C4-2B (cell line): ENCODE data around the gene ANO2.

Experiments used
- ZFX ChIP-seq: fragments of 450-650 bp; IDR thresholded peaks from 2 replicates; pipeline ENCODE4 v1.6.1; 2017
- TF ChIP-seq, protein P1 (sequence below): fragments of 450-650 bp; conservative IDR thresholded peaks from 2 replicates; pipeline ENCODE4 v1.5.1; 2017; ENCODE audit warnings: mild to moderate bottlenecking

DNA sequence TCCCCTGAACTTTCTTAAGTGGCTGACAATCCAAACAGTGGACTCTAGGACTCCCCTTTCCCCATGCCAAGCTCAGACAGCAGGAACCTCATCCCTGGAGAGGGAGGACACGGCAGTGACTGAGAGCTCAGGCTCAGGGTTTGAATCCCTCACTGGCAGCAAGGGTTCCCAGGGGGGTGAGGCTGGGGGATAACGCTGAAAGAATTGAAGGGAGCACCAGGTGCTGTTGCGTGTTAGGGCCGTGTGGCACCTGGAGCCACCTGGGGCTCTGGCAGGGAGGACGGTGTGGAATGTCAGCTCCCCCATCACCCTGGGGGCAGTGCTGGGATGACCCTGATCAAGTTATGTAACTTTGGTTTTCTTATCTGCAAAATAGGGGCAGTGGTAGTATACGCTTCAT, 40.1 kb downstream of the ANO2 start:
- TF ChIP-seq, protein P1, sequence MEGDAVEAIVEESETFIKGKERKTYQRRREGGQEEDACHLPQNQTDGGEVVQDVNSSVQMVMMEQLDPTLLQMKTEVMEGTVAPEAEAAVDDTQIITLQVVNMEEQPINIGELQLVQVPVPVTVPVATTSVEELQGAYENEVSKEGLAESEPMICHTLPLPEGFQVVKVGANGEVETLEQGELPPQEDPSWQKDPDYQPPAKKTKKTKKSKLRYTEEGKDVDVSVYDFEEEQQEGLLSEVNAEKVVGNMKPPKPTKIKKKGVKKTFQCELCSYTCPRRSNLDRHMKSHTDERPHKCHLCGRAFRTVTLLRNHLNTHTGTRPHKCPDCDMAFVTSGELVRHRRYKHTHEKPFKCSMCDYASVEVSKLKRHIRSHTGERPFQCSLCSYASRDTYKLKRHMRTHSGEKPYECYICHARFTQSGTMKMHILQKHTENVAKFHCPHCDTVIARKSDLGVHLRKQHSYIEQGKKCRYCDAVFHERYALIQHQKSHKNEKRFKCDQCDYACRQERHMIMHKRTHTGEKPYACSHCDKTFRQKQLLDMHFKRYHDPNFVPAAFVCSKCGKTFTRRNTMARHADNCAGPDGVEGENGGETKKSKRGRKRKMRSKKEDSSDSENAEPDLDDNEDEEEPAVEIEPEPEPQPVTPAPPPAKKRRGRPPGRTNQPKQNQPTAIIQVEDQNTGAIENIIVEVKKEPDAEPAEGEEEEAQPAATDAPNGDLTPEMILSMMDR: no peak
- TF ChIP-seq ZFX: no peak
